ENCODE results near the gene IL2RA.
"Not testable (repeated sequence)": the region's sequence is repeated elsewhere in the genome, so short reads cannot be mapped to it uniquely, and the experiment has no call there.

IL2RA gene

GRCh38 chr10:6070660-6071059 is 8.5 kb upstream of the IL2RA start:
- H3K4me1 ChIP-seq (ENCODE audit: control insufficient read depth in 2 of 2, insufficient read depth in 2 of 2, low read length in 2 of 2) = peaks cover 0 to 11% of the 10 kb centered on the region in 2 donors
- no peak overlapping the region for H3K9ac ChIP-seq (ENCODE audit: low read depth in 1 of 2, low read length in 2 of 2)
- no peaks in the 10 kb centered on the region for H3K27me3 ChIP-seq (ENCODE audit: control insufficient read depth in 2 of 2, insufficient read depth in 2 of 2, low read length in 2 of 2)
- no peaks in the 10 kb centered on the region for H3K36me3 ChIP-seq (ENCODE audit: control insufficient read depth in 2 of 2, insufficient read depth in 2 of 2, low read length in 2 of 2)
- no peak overlapping the region for H3K27ac ChIP-seq (ENCODE audit: low read depth in 2 of 2, low read length in 2 of 2)
- H3K9me3 ChIP-seq (ENCODE audit: control insufficient read depth in 2 of 2, low read length in 2 of 2) = no peaks in the 10 kb centered on the region
- no peak overlapping the region for H3K4me3 ChIP-seq (ENCODE audit: low read length in 2 of 2)

- H3K4me1 ChIP-seq (ENCODE audit: control insufficient read depth in 2 of 2, insufficient read depth in 2 of 2, low read length in 2 of 2) = peaks cover 0 to 11% of the 10 kb centered on the region in 2 donors
- H3K36me3 ChIP-seq (ENCODE audit: control insufficient read depth in 2 of 2, insufficient read depth in 2 of 2, low read length in 2 of 2) = no peaks in the 10 kb centered on the region
- H3K9ac ChIP-seq (ENCODE audit: low read depth in 1 of 2, low read length in 2 of 2) = no peak overlapping the region
- H3K27me3 ChIP-seq (ENCODE audit: control insufficient read depth in 2 of 2, insufficient read depth in 2 of 2, low read length in 2 of 2) = no peaks in the 10 kb centered on the region
- peak overlapping the region in 1 of 2 donors; percentile 56 for H3K27ac ChIP-seq (ENCODE audit: low read depth in 2 of 2, low read length in 2 of 2)
- H3K9me3 ChIP-seq (ENCODE audit: control insufficient read depth in 2 of 2, low read length in 2 of 2) = no peaks in the 10 kb centered on the region
- no peak overlapping the region for H3K4me3 ChIP-seq (ENCODE audit: low read length in 2 of 2)
These were observed 7.1 kb upstream of the IL2RA start for GRCh38 chr10:6069081-6069931.

DNA sequence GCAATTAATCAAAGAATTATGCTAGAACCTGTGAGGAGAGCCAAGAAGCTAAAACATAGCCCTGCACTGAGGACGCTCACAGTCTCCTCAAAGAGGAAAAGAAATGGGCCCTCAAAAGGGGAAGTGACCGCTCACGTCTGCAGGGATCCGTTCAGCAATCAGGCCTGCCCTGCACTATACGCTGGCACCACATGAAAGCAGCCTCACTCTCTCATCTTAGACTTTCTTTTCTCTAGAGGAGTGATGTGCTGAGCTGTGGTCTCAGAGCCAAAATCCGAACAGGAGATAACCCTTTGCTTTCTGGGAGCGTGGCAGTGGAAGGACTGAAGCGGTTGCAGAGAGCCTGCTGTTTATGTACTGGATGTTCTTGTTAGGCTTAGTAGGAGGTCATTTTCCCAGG is 6.3 kb upstream of the IL2RA start:
- Histone ChIP-seq H3K27me3 (ENCODE audit: control insufficient read depth in 2 of 2, insufficient read depth in 2 of 2, low read length in 2 of 2) (no peaks in the 10 kb centered on the region), H3K9ac (ENCODE audit: low read depth in 1 of 2, low read length in 2 of 2) (no peak overlapping the region), H3K4me3 (ENCODE audit: low read length in 2 of 2) (no peak overlapping the region), H3K36me3 (ENCODE audit: control insufficient read depth in 2 of 2, insufficient read depth in 2 of 2, low read length in 2 of 2) (no peaks in the 10 kb centered on the region), H3K27ac (ENCODE audit: low read depth in 2 of 2, low read length in 2 of 2) (peak overlapping the region; percentile 27 to 56), H3K4me1 (ENCODE audit: control insufficient read depth in 2 of 2, insufficient read depth in 2 of 2, low read length in 2 of 2) (peaks cover 0 to 11% of the 10 kb centered on the region in 2 donors), H3K9me3 (ENCODE audit: control insufficient read depth in 2 of 2, low read length in 2 of 2) (no peaks in the 10 kb centered on the region)

DNA sequence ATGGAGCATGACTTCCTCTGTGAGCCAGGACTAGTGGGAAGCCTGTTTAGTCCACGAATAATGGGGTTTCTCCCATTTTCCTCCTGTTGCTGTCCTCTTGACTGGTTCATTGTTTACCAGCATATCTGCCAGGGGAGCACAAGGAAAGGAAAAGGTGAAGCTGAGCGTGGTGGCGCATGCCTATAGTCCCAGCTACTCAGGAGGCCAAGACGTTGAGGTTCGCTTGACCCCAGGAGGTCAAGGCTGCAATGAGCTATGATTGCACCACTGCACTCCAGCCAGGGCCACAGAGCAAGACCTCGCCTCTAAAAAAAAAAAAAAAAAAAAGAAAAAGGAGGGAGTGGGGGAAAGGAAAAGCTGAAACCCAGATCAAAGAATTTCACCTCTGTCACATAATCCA is 5.8 kb upstream of the IL2RA start:
- Histone ChIP-seq H3K27ac (ENCODE audit: low read depth in 2 of 2, low read length in 2 of 2) (no peak overlapping the region), H3K4me1 (ENCODE audit: control insufficient read depth in 2 of 2, insufficient read depth in 2 of 2, low read length in 2 of 2) (peaks cover 0 to 11% of the 10 kb centered on the region in 2 donors), H3K36me3 (ENCODE audit: control insufficient read depth in 2 of 2, insufficient read depth in 2 of 2, low read length in 2 of 2) (no peaks in the 10 kb centered on the region), H3K4me3 (ENCODE audit: low read length in 2 of 2) (no peak overlapping the region), H3K9me3 (ENCODE audit: control insufficient read depth in 2 of 2, low read length in 2 of 2) (no peaks in the 10 kb centered on the region), H3K9ac (ENCODE audit: low read depth in 1 of 2, low read length in 2 of 2) (no peak overlapping the region), H3K27me3 (ENCODE audit: control insufficient read depth in 2 of 2, insufficient read depth in 2 of 2, low read length in 2 of 2) (no peaks in the 10 kb centered on the region)

- Histone ChIP-seq H3K4me1 (ENCODE audit: control insufficient read depth in 2 of 2, insufficient read depth in 2 of 2, low read length in 2 of 2) (peaks cover 0 to 11% of the 10 kb centered on the region in 2 donors), H3K36me3 (ENCODE audit: control insufficient read depth in 2 of 2, insufficient read depth in 2 of 2, low read length in 2 of 2) (no peaks in the 10 kb centered on the region), H3K4me3 (ENCODE audit: low read length in 2 of 2) (no peak overlapping the region), H3K9ac (ENCODE audit: low read depth in 1 of 2, low read length in 2 of 2) (no peak overlapping the region), H3K27ac (ENCODE audit: low read depth in 2 of 2, low read length in 2 of 2) (no peak overlapping the region), H3K27me3 (ENCODE audit: control insufficient read depth in 2 of 2, insufficient read depth in 2 of 2, low read length in 2 of 2) (no peaks in the 10 kb centered on the region), H3K9me3 (ENCODE audit: control insufficient read depth in 2 of 2, low read length in 2 of 2) (no peaks in the 10 kb centered on the region)
These were observed 5.3 kb upstream of the IL2RA start for GRCh38 chr10:6067457-6067856.

GRCh38 chr10:6065835-6066234 is 3.7 kb upstream of the IL2RA start:
- Histone ChIP-seq H3K9me3 (ENCODE audit: control insufficient read depth in 2 of 2, low read length in 2 of 2) (no peaks in the 10 kb centered on the region), H3K27ac (ENCODE audit: low read depth in 2 of 2, low read length in 2 of 2) (peak overlapping the region; percentile 41 to 42), H3K27me3 (ENCODE audit: control insufficient read depth in 2 of 2, insufficient read depth in 2 of 2, low read length in 2 of 2) (no peaks in the 10 kb centered on the region), H3K4me1 (ENCODE audit: control insufficient read depth in 2 of 2, insufficient read depth in 2 of 2, low read length in 2 of 2) (peaks cover 0 to 3% of the 10 kb centered on the region in 2 donors), H3K36me3 (ENCODE audit: control insufficient read depth in 2 of 2, insufficient read depth in 2 of 2, low read length in 2 of 2) (no peaks in the 10 kb centered on the region), H3K4me3 (ENCODE audit: low read length in 2 of 2) (no peak overlapping the region), H3K9ac (ENCODE audit: low read depth in 1 of 2, low read length in 2 of 2) (no peak overlapping the region)

GRCh38 chr10:6065406-6065805 is 3.2 kb upstream of the IL2RA start:
- no peaks in the 10 kb centered on the region for H3K27me3 ChIP-seq (ENCODE audit: control insufficient read depth in 2 of 2, insufficient read depth in 2 of 2, low read length in 2 of 2)
- H3K9me3 ChIP-seq (ENCODE audit: control insufficient read depth in 2 of 2, low read length in 2 of 2) = no peaks in the 10 kb centered on the region
- H3K27ac ChIP-seq (ENCODE audit: low read depth in 2 of 2, low read length in 2 of 2) = peak overlapping the region in 1 of 2 donors; percentile 23
- H3K4me1 ChIP-seq (ENCODE audit: control insufficient read depth in 2 of 2, insufficient read depth in 2 of 2, low read length in 2 of 2) = peaks cover 0 to 3% of the 10 kb centered on the region in 2 donors
- H3K9ac ChIP-seq (ENCODE audit: low read depth in 1 of 2, low read length in 2 of 2) = no peak overlapping the region
- no peaks in the 10 kb centered on the region for H3K36me3 ChIP-seq (ENCODE audit: control insufficient read depth in 2 of 2, insufficient read depth in 2 of 2, low read length in 2 of 2)
- no peak overlapping the region for H3K4me3 ChIP-seq (ENCODE audit: low read length in 2 of 2)

GRCh38 chr10:6064726-6065125 is 2.6 kb upstream of the IL2RA start:
- not testable (repeated sequence) for H3K4me1 ChIP-seq (ENCODE audit: control insufficient read depth in 2 of 2, insufficient read depth in 2 of 2, low read length in 2 of 2)

GRCh38 chr10:6064119-6064518 is 2.0 kb upstream of the IL2RA start:
- Histone ChIP-seq H3K9me3 (ENCODE audit: control insufficient read depth in 2 of 2, low read length in 2 of 2) (no peaks in the 10 kb centered on the region), H3K27me3 (ENCODE audit: control insufficient read depth in 2 of 2, insufficient read depth in 2 of 2, low read length in 2 of 2) (no peaks in the 10 kb centered on the region), H3K4me3 (ENCODE audit: low read length in 2 of 2) (no peak overlapping the region), H3K4me1 (ENCODE audit: control insufficient read depth in 2 of 2, insufficient read depth in 2 of 2, low read length in 2 of 2) (peaks cover 0 to 3% of the 10 kb centered on the region in 2 donors), H3K36me3 (ENCODE audit: control insufficient read depth in 2 of 2, insufficient read depth in 2 of 2, low read length in 2 of 2) (no peaks in the 10 kb centered on the region), H3K9ac (ENCODE audit: low read depth in 1 of 2, low read length in 2 of 2) (no peak overlapping the region), H3K27ac (ENCODE audit: low read depth in 2 of 2, low read length in 2 of 2) (no peak overlapping the region)

More at GRCh38 chr10:6064726-6065125, 2.6 kb upstream of the IL2RA start:
- H3K27me3 ChIP-seq (ENCODE audit: control insufficient read depth in 2 of 2, insufficient read depth in 2 of 2, low read length in 2 of 2); H3K9ac ChIP-seq (ENCODE audit: low read depth in 1 of 2, low read length in 2 of 2); H3K27ac ChIP-seq (ENCODE audit: low read depth in 2 of 2, low read length in 2 of 2); H3K36me3 ChIP-seq (ENCODE audit: control insufficient read depth in 2 of 2, insufficient read depth in 2 of 2, low read length in 2 of 2); H3K9me3 ChIP-seq (ENCODE audit: control insufficient read depth in 2 of 2, low read length in 2 of 2); H3K4me3 ChIP-seq (ENCODE audit: low read length in 2 of 2): not testable (repeated sequence)

- H3K9me3 ChIP-seq (ENCODE audit: control insufficient read depth in 2 of 2, low read length in 2 of 2) = no peaks in the 10 kb centered on the region
- H3K9ac ChIP-seq (ENCODE audit: low read depth in 1 of 2, low read length in 2 of 2) = no peak overlapping the region
- H3K27ac ChIP-seq (ENCODE audit: low read depth in 2 of 2, low read length in 2 of 2) = no peak overlapping the region
- H3K4me1 ChIP-seq (ENCODE audit: control insufficient read depth in 2 of 2, insufficient read depth in 2 of 2, low read length in 2 of 2) = no peaks in the 10 kb centered on the region
- H3K27me3 ChIP-seq (ENCODE audit: control insufficient read depth in 2 of 2, insufficient read depth in 2 of 2, low read length in 2 of 2) = no peaks in the 10 kb centered on the region
- H3K36me3 ChIP-seq (ENCODE audit: control insufficient read depth in 2 of 2, insufficient read depth in 2 of 2, low read length in 2 of 2) = no peaks in the 10 kb centered on the region
- H3K4me3 ChIP-seq (ENCODE audit: low read length in 2 of 2) = peak overlapping the region in 1 of 2 donors; percentile 28
These were observed 1.1 kb downstream of the IL2RA start for GRCh38 chr10:6061056-6061455.

All from mucosa of rectum (tissue), 2 donors.